T-helper 2 cell treated with Interferon-gamma antibody and Interleukin-4, amounts not matched to agents 100 ng/mL and 5 ng/mL, for 36 hours (primary cell): ENCODE data around the gene CA14. TPM values are rescaled to one million over a fixed set of nuclear protein-coding genes. Genes with fewer than 3 reads are reported as not detected.

Source experiments
- total RNA-seq: library from RNA; stranded (reverse); gene quantifications from 2 replicates; pipeline ENCODE4 v1.2.3, GENCODE V29; 2022

Gene CA14
- total RNA-seq, 1 donor from 2014 or later, result not detected

Other genes with a start within 250 kb of the CA14 start
- 9.0 and 11.9 TPM in 2 replicates for gene OTUD7B, start 247.0 kb upstream of the CA14 start, total RNA-seq
- gene VPS45, start 190.0 kb upstream of the CA14 start, total RNA-seq, result 29.6 and 32.7 TPM in 2 replicates
- gene PLEKHO1, start 107.9 kb upstream of the CA14 start, total RNA-seq, result 70.0 and 71.3 TPM in 2 replicates
- gene ANP32E, start 21.7 kb upstream of the CA14 start, total RNA-seq, result 170 and 171 TPM in 2 replicates
- gene APH1A, start 11.2 kb downstream of the CA14 start, total RNA-seq, result 136 and 138 TPM in 2 replicates
- 1.1 and 1.5 TPM in 2 replicates for gene C1orf54, start 15.0 kb downstream of the CA14 start, total RNA-seq
- 1.3 and 1.5 TPM in 2 replicates for gene CIART, start 24.8 kb downstream of the CA14 start, total RNA-seq
- gene MRPS21, start 36.1 kb downstream of the CA14 start, total RNA-seq, result 61.8 and 67.2 TPM in 2 replicates
- gene PRPF3, start 63.8 kb downstream of the CA14 start, total RNA-seq, result 91.8 TPM in 2 replicates
- 33.2 and 33.6 TPM in 2 replicates for gene RPRD2, start 106.4 kb downstream of the CA14 start, total RNA-seq
- gene TARS2, start 229.6 kb downstream of the CA14 start, total RNA-seq, result 38.7 and 40.2 TPM in 2 replicates